Astrocyte of the spinal cord (primary cell): ENCODE data around the gene CD300A.

ENCODE experiments used
- DNase-seq: peaks from one replicate; pipeline ENCODE4 v3.0.0; 2011; ENCODE audit warnings: low read depth, low spot score
- H3K4me3 ChIP-seq: 2 replicates; pipeline ENCODE4 v1.5.1; 2011; ENCODE audit warnings: low read depth, mild to moderate bottlenecking, low read length, moderate library complexity
- CTCF ChIP-seq: IDR thresholded peaks from 2 replicates; pipeline ENCODE4 v1.5.1; 2012; ENCODE audit warnings: low read depth, mild to moderate bottlenecking, low read length, inconsistent platforms
- in situ Hi-C: cut with HindIII; loops from 2 replicates; pipeline ENCODE4 v1.10.0; 2017; ENCODE audit warnings: low sequenced_read_pairs

CD300A gene

GRCh38 chr17:74466111-74466827 is at the start of gene CD300A:
CD300A (plus strand) TSS chr17:74466634; CDS start chr17:74466704, 70 bp downstream.
- no peak within 1 kb of the TSS for H3K4me3 ChIP-seq
- no peak for TF ChIP-seq CTCF
- in situ Hi-C loops: no loop called here
- no peak for DNase-seq

- DNase-seq: no peak
- in situ Hi-C loops: no loop called here
- H3K4me3 ChIP-seq: no peak overlapping the region
- TF ChIP-seq CTCF: no peak
These were observed 49.0 kb upstream of the CD300A start for GRCh38 chr17:74417178-74418045.

GRCh38 chr17:74419928-74420411 is 46.5 kb upstream of the CD300A start:
- TF ChIP-seq CTCF: no peak
- no peak overlapping the region for H3K4me3 ChIP-seq
- in situ Hi-C loops: no loop called here
- DNase-seq: no peak

- in situ Hi-C loops: no loop called here
- no peak for TF ChIP-seq CTCF
- no peak overlapping the region for H3K4me3 ChIP-seq
- no peak for DNase-seq
These were observed 42.3 kb upstream of the CD300A start for GRCh38 chr17:74424117-74424516.

- no peak for TF ChIP-seq CTCF
- in situ Hi-C loops: no loop called here
- DNase-seq: no peak
- no peak overlapping the region for H3K4me3 ChIP-seq
These were observed 41.8 kb upstream of the CD300A start for GRCh38 chr17:74424657-74425056.

GRCh38 chr17:74426551-74427047 is 39.8 kb upstream of the CD300A start:
- in situ Hi-C loops: no loop called here
- no peak overlapping the region for H3K4me3 ChIP-seq
- no peak for DNase-seq
- TF ChIP-seq CTCF: no peak
